Measurements from ENCODE around the gene WDR13.

WDR13 gene

GRCh38 chrX:48569958-48570357, 27.3 kb upstream of the WDR13 start:
- no peak for FAIRE-seq
- no peak for DNase-seq (ENCODE audit: insufficient read length, low spot score)
- TF ChIP-seq CTCF (IDR thresholded peaks at IDR 0.05; ENCODE audit: insufficient read depth, missing control alignments), result no peak

GRCh38 chrX:48573690-48574269, 23.5 kb upstream of the WDR13 start:
- DNase-seq (ENCODE audit: insufficient read length, low spot score), result no peak
- TF ChIP-seq CTCF (IDR thresholded peaks at IDR 0.05; ENCODE audit: insufficient read depth, missing control alignments), result no peak
- FAIRE-seq, result no peak

- DNase-seq (ENCODE audit: insufficient read length, low spot score) (peak; percentile 41), FAIRE-seq (peak; percentile 90)
- peak; percentile 23 for TF ChIP-seq CTCF (IDR thresholded peaks at IDR 0.05; ENCODE audit: insufficient read depth, missing control alignments)
Observed at GRCh38 chrX:48574270-48575266, 22.7 kb upstream of the WDR13 start, which contains the start of gene RBM3. RBM3 (plus strand) TSS chrX:48574484; CDS start chrX:48575181, 697 bp downstream.

GRCh38 chrX:48575642-48576041, 21.6 kb upstream of the WDR13 start:
- no peak for TF ChIP-seq CTCF (IDR thresholded peaks at IDR 0.05; ENCODE audit: insufficient read depth, missing control alignments)
- DNase-seq (ENCODE audit: insufficient read length, low spot score) (no peak), FAIRE-seq (no peak)

GRCh38 chrX:48576108-48576507, 21.2 kb upstream of the WDR13 start:
- FAIRE-seq (no peak), DNase-seq (ENCODE audit: insufficient read length, low spot score) (no peak)
- no peak for TF ChIP-seq CTCF (IDR thresholded peaks at IDR 0.05; ENCODE audit: insufficient read depth, missing control alignments)

GRCh38 chrX:48578661-48579128, 18.6 kb upstream of the WDR13 start:
- FAIRE-seq (no peak), DNase-seq (ENCODE audit: insufficient read length, low spot score) (no peak)
- no peak for TF ChIP-seq CTCF (IDR thresholded peaks at IDR 0.05; ENCODE audit: insufficient read depth, missing control alignments)
